Liver (tissue), 9 donors: ENCODE results near the gene TMPRSS3. TPM values are rescaled to one million over a fixed set of nuclear protein-coding genes. Genes with fewer than 3 reads are reported as not detected.

Experiments
- DNase-seq: peaks from one replicate; pipeline ENCODE4 v3.0.0-alpha.2; 2017; ENCODE audit warnings: low spot score
- H3K27ac ChIP-seq, 2 donors: one replicate each; pipeline ENCODE4 v1.7.0; 2013; ENCODE audit warnings: inconsistent platforms in 2 of 2, low read length in 2 of 2, control low read depth in 1 of 2, low read depth in 1 of 2, mild to moderate bottlenecking in 1 of 2
- H3K27me3 ChIP-seq, 4 donors: one replicate each; pipeline versions ENCODE4 v1.6.1 to v1.7.0; 2013; ENCODE audit warnings: low read length in 3 of 4, inconsistent platforms in 1 of 4, mild to moderate bottlenecking in 1 of 4, moderate library complexity in 1 of 4; ENCODE audit not compliant: control insufficient read depth in 4 of 4, insufficient read depth in 4 of 4
- H3K36me3 ChIP-seq, 4 donors: one replicate each; pipeline versions ENCODE4 v1.6.1 to v1.7.0; 2013; ENCODE audit warnings: low read length in 3 of 4, mild to moderate bottlenecking in 3 of 4, low read depth in 1 of 4, moderate library complexity in 1 of 4; ENCODE audit not compliant: control insufficient read depth in 4 of 4, insufficient read depth in 3 of 4
- H3K4me1 ChIP-seq, 4 donors: one replicate each; pipeline versions ENCODE4 v1.6.1 to v1.7.0; 2013; ENCODE audit warnings: low read length in 3 of 4, mild to moderate bottlenecking in 3 of 4, moderate library complexity in 1 of 4; ENCODE audit not compliant: control insufficient read depth in 4 of 4, insufficient read depth in 4 of 4
- H3K4me3 ChIP-seq, 3 donors: one replicate each; pipeline versions ENCODE4 v1.6.1 to v1.7.0; 2013; ENCODE audit warnings: low read length in 3 of 3, control low read depth in 1 of 3, low read depth in 1 of 3, mild to moderate bottlenecking in 1 of 3
- H3K9ac ChIP-seq, 2 donors: one replicate each; pipeline ENCODE4 v1.7.0; 2013; ENCODE audit warnings: low read length in 2 of 2, mild to moderate bottlenecking in 2 of 2, moderate library complexity in 2 of 2, control low read depth in 1 of 2, low read depth in 1 of 2
- H3K9me3 ChIP-seq, 4 donors: one replicate each; pipeline versions ENCODE4 v1.6.1 to v1.7.0; 2013; ENCODE audit warnings: low read length in 3 of 4; ENCODE audit not compliant: control insufficient read depth in 4 of 4
- CTCF ChIP-seq: fragments of 150-350 bp; IDR thresholded peaks from 2 replicates; pipeline ENCODE4 v1.5.1; 2017; ENCODE audit warnings: improper control_type of control experiment, low read depth, low read length; ENCODE audit not compliant: missing input control
- EGR1 ChIP-seq, 2 donors: IDR thresholded peaks; 2 replicates each; pipeline ENCODE4 v1.6.1; 2016 to 2018; ENCODE audit warnings: antibody characterized with exemption in 2 of 2, low read depth in 2 of 2
- FOXA1 ChIP-seq: IDR thresholded peaks from 2 replicates; pipeline ENCODE4 v1.6.1; 2016; ENCODE audit warnings: antibody characterized with exemption
- FOXA2 ChIP-seq: IDR thresholded peaks from 2 replicates; pipeline ENCODE4 v1.6.1; 2016; ENCODE audit warnings: antibody characterized with exemption
- GABPA ChIP-seq, 2 donors: IDR thresholded peaks in 1 of 2; conservative IDR thresholded peaks in 1 of 2; 2 replicates each; pipeline ENCODE4 v1.6.1; 2016; ENCODE audit warnings: antibody characterized with exemption in 2 of 2, mild to moderate bottlenecking in 1 of 2, moderate library complexity in 1 of 2
- HNF4A ChIP-seq, 2 donors: conservative IDR thresholded peaks; 2 replicates each; pipeline ENCODE4 v1.6.1; 2016; ENCODE audit warnings: antibody characterized with exemption in 2 of 2, mild to moderate bottlenecking in 2 of 2
- HNF4G ChIP-seq: IDR thresholded peaks from 2 replicates; pipeline ENCODE4 v1.6.1; 2016; ENCODE audit warnings: antibody characterized with exemption
- JUND ChIP-seq, 2 donors: IDR thresholded peaks; 2 replicates each; pipeline ENCODE4 v1.6.1; 2016; ENCODE audit warnings: antibody characterized with exemption in 2 of 2
- MAX ChIP-seq: IDR thresholded peaks from 2 replicates; pipeline ENCODE4 v1.6.1; 2016; ENCODE audit warnings: antibody characterized with exemption
- RAD21 ChIP-seq, 2 donors: IDR thresholded peaks; 2 replicates each; pipeline ENCODE4 v1.6.1; 2016; ENCODE audit warnings: antibody characterized with exemption in 2 of 2, mild to moderate bottlenecking in 2 of 2
- REST ChIP-seq: IDR thresholded peaks from 2 replicates; pipeline ENCODE4 v1.6.1; 2016; ENCODE audit warnings: antibody characterized with exemption, mild to moderate bottlenecking
- RXRA ChIP-seq, 2 donors: IDR thresholded peaks; 2 replicates each; pipeline ENCODE4 v1.6.1; 2017 to 2018; ENCODE audit warnings: antibody characterized with exemption in 2 of 2, mild to moderate bottlenecking in 1 of 2
- SP1 ChIP-seq: IDR thresholded peaks from 2 replicates; pipeline ENCODE4 v1.6.1; 2018; ENCODE audit warnings: antibody characterized with exemption, mild to moderate bottlenecking
- TAF1 ChIP-seq: conservative IDR thresholded peaks from 2 replicates; pipeline ENCODE4 v1.6.1; 2016; ENCODE audit warnings: antibody characterized with exemption, mild to moderate bottlenecking
- YY1 ChIP-seq: IDR thresholded peaks from 2 replicates; pipeline ENCODE4 v1.6.1; 2016; ENCODE audit warnings: antibody characterized with exemption, mild to moderate bottlenecking
- WGBS: extraction: QIAGEN DNeasy Blood & Tissue Kit; methylation state at CpG from one replicate; pipeline ENCODE4 v1.1.7; 2013; 5-methylcytosine and 5-hydroxymethylcytosine counted together
- polyA plus RNA-seq, 2 donors: library from polyadenylated mRNA; stranded (reverse) in 1 of 2; unstranded in 1 of 2; fragments of 200-250 nt in 1 of 2; fragments of >200 nt in 1 of 2; fragmentation: Nextera tagmentation in 1 of 2; extraction: Ambion mirVana in 1 of 2; gene quantifications; one replicate each; pipeline versions ENCODE4 v1.2.1 to v1.2.3, GENCODE V29; 2013 to 2015
- total RNA-seq, 2 donors: library from RNA; depleted of rRNA; stranded (reverse); fragments of >200 nt; gene quantifications; one replicate each; pipeline ENCODE4 v1.2.3, GENCODE V29; 2014
- TF ChIP-seq, protein P1 (sequence below): IDR thresholded peaks from 2 replicates; pipeline ENCODE4 v1.6.1; 2016; ENCODE audit warnings: antibody characterized with exemption
- TF ChIP-seq, protein P2 (sequence below): IDR thresholded peaks from 2 replicates; pipeline ENCODE4 v1.6.1; 2016; ENCODE audit warnings: antibody characterized with exemption
- donor health status: healthy.
- donor health status: healthy.
- donor health status: healthy.
- donor health status: healthy.
- donor health status: healthy.

Gene TMPRSS3
- total and polyA plus RNA-seq, 4 donors: 0.25 to 0.50 TPM; not detected in 2

DNA sequence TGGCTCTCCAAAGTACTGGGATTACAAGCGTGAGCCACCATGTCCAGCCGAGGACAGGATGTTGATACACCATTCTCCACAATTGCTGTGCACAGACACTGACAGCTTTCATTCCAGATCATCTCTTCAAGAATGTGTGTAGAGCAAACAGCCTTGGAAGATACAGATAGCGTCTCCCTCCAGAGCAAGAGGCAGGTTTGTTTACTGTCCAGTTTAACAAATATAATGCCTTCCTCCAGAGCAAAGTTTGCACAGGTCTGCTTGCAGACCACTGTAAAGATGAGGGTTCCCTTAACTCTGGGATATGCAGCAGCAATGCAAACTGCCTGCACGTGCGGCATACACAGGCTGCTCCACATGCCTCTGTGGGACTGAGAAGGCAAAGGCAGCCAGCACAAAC, 4.6 kb downstream of the TMPRSS3 start:
- no peak for DNase-seq
- Histone ChIP-seq H3K36me3 (no peaks in the 10 kb centered on the region), H3K27me3 (peaks cover 0 to 4% (median 0%) of the 10 kb centered on the region in 4 donors), H3K9me3 (no peaks in the 10 kb centered on the region), H3K4me3 (no peak overlapping the region), H3K9ac (no peak overlapping the region), H3K27ac (no peak overlapping the region), H3K4me1 (peaks cover 0 to 2% (median 1%) of the 10 kb centered on the region in 4 donors)
- 64% methylated on average over 5 of the region's 5 CpGs for WGBS
- no peak for TF ChIP-seq SP1

- Histone ChIP-seq H3K4me3 (no peak overlapping the region), H3K4me1 (peaks cover 0 to 8% (median 7%) of the 10 kb centered on the region in 4 donors), H3K9me3 (no peaks in the 10 kb centered on the region), H3K36me3 (no peaks in the 10 kb centered on the region), H3K27me3 (peaks cover 0 to 4% (median 0%) of the 10 kb centered on the region in 4 donors), H3K27ac (no peak overlapping the region), H3K9ac (no peak overlapping the region)
- no peak for DNase-seq
- WGBS: 78% methylated on average over 2 of the region's 2 CpGs
- TF ChIP-seq JUND (IDR thresholded peaks at IDR 0.05): no peak
- TF ChIP-seq FOXA1: no peak
These were observed 5.2 kb downstream of the TMPRSS3 start for GRCh38 chr21:42390696-42391095.

DNA sequence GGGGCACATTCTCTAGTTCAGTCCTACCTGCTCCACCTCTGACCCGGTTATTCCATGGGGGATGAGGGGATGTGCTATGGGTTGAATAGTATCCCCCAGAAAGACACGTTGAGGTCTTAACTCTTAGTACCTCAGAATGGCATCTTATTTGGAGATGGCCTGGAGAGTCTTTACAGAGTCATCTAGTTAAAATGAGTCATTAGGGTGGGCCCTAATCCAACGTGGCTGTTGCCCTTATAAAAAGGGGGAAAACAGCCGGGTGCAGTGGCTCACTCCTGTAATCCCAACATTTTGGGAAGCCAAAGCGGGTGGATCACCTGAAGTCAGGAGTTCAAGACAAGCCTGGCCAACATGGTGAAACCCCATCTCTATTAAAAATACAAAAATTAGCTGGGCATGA, 5.7 kb downstream of the TMPRSS3 start:
- H3K27me3 ChIP-seq: peaks cover 0 to 4% (median 0%) of the 10 kb centered on the region in 4 donors
- H3K4me1 ChIP-seq: peaks cover 0 to 12% (median 10%) of the 10 kb centered on the region in 4 donors
- no peaks in the 10 kb centered on the region for H3K36me3 ChIP-seq
- no peaks in the 10 kb centered on the region for H3K9me3 ChIP-seq
- TF ChIP-seq RXRA (IDR thresholded peaks at IDR 0.05) (no peak), HNF4G (no peak), EGR1 (IDR thresholded peaks at IDR 0.05; ENCODE audit: low read depth in 2 of 2) (no peak), TAF1 (no peak), FOXA1 (no peak), RAD21 (IDR thresholded peaks at IDR 0.05) (no peak), JUND (IDR thresholded peaks at IDR 0.05) (no peak), HNF4A (conservative IDR thresholded peaks at IDR 0.05) (no peak)
- TF ChIP-seq, protein P1, sequence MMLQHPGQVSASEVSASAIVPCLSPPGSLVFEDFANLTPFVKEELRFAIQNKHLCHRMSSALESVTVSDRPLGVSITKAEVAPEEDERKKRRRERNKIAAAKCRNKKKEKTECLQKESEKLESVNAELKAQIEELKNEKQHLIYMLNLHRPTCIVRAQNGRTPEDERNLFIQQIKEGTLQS: no peak
- TF ChIP-seq, protein P2, sequence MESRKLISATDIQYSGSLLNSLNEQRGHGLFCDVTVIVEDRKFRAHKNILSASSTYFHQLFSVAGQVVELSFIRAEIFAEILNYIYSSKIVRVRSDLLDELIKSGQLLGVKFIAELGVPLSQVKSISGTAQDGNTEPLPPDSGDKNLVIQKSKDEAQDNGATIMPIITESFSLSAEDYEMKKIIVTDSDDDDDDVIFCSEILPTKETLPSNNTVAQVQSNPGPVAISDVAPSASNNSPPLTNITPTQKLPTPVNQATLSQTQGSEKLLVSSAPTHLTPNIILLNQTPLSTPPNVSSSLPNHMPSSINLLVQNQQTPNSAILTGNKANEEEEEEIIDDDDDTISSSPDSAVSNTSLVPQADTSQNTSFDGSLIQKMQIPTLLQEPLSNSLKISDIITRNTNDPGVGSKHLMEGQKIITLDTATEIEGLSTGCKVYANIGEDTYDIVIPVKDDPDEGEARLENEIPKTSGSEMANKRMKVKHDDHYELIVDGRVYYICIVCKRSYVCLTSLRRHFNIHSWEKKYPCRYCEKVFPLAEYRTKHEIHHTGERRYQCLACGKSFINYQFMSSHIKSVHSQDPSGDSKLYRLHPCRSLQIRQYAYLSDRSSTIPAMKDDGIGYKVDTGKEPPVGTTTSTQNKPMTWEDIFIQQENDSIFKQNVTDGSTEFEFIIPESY: no peak
- H3K9ac ChIP-seq: no peak overlapping the region
- no peak for DNase-seq
- WGBS: 81% methylated on average over 5 of the region's 5 CpGs
- no peak overlapping the region for H3K27ac ChIP-seq
- H3K4me3 ChIP-seq: no peak overlapping the region

DNA sequence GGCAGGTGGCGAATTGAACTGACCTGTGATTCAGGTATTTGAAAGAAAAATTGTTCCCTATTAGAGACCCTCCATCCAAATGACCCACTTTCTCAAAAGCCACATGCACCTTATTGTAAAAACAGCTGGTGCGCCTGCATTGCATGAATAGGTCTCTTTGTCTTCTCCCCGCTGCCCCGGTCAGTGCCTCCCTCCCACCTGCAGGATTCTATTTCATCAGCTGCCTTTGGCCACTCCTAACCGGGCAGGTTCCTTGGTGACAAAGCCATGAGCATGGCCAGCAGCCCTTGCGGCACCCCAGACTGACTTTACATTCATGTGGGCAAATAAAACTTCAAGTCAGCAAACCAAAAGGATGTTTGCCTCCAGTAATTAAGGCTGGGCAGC, 6.4 kb downstream of the TMPRSS3 start:
- Histone ChIP-seq H3K27ac (no peak overlapping the region), H3K4me3 (no peak overlapping the region), H3K9me3 (no peaks in the 10 kb centered on the region), H3K36me3 (no peaks in the 10 kb centered on the region), H3K27me3 (peaks cover 0 to 4% (median 0%) of the 10 kb centered on the region in 4 donors), H3K9ac (no peak overlapping the region), H3K4me1 (peaks cover 0 to 12% (median 10%) of the 10 kb centered on the region in 4 donors)
- TF ChIP-seq YY1 (no peak), RXRA (IDR thresholded peaks at IDR 0.05) (no peak), CTCF (no peak), JUND (IDR thresholded peaks at IDR 0.05) (no peak), FOXA2 (no peak), REST (no peak), GABPA (IDR thresholded peaks at IDR 0.05 in 1 of 2, conservative IDR thresholded peaks at IDR 0.05 in 1 of 2) (no peak), MAX (no peak), FOXA1 (no peak)
- 62% methylated on average over 6 of the region's 6 CpGs for WGBS
- DNase-seq: no peak
